Activated CD4-positive, alpha-beta T cell treated with anti-CD3 and anti-CD28 coated beads, Interleukin-2, amount 10 ng/mL, durations not matched to agents 24 days and 14 days (primary cell): ENCODE measurements around the gene TMEM41B. TPM values are rescaled to one million over a fixed set of nuclear protein-coding genes. Genes with fewer than 3 reads are reported as not detected.

Experiments used
- DNase-seq: peaks from one replicate; pipeline ENCODE4 v3.0.0; 2022
- H3K27ac Mint-ChIP-seq: one replicate; pipeline ENCODE4 v1.8.0; 2022; ENCODE audit warnings: mild to moderate bottlenecking, mixed read lengths
- H3K27me3 Mint-ChIP-seq: one replicate; pipeline ENCODE4 v1.8.0; 2022; ENCODE audit warnings: mixed read lengths
- H3K36me3 Mint-ChIP-seq: one replicate; pipeline ENCODE4 v1.8.0; 2022; ENCODE audit warnings: low read depth, mild to moderate bottlenecking, mixed read lengths
- H3K4me1 Mint-ChIP-seq: one replicate; pipeline ENCODE4 v1.8.0; 2021; ENCODE audit warnings: mixed read lengths
- H3K4me3 Mint-ChIP-seq: one replicate; pipeline ENCODE4 v1.8.0; 2022; ENCODE audit warnings: mild to moderate bottlenecking, moderate library complexity, mixed read lengths
- H3K9me3 Mint-ChIP-seq: one replicate; pipeline ENCODE4 v1.8.0; 2021; ENCODE audit warnings: mixed read lengths
- intact Hi-C: fragments of 100-400 bp; cut with micrococcal nuclease; formaldehyde crosslinking; loops from one replicate; pipeline ENCODE4 v1.15.1; 2023
- total RNA-seq: library from RNA; stranded (reverse); gene quantifications from 2 replicates; pipeline ENCODE4 v1.2.3, GENCODE V29; 2022

TMEM41B gene
- total RNA-seq, 1 donor from 2014 or later, result 30.5 TPM

DNA sequence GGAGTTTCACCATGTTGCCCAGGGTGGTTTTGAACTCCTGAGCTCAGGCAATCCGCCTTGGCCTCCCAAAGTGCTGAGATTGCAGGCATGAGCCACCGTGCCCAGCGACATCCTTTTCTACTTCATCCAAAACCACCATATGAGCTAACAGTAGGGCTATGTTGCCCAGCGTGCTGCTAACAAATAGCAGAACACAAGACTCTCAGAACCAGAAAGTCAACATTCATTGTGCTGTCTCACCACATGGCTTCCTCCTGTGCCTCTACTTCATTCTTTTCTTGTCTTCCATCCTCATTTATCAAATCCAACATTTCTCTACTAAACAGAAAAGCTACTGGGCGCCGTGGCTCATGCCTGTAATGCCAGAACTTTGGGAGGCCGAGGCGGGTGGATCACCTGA, 37.2 kb downstream of the TMEM41B start:
- Mint-ChIP-seq H3K36me3 (peaks cover 5% of the 10 kb centered on the region), H3K4me1 (peaks cover 20% of the 10 kb centered on the region), H3K9me3 (no peaks in the 10 kb centered on the region), H3K4me3 (no peak overlapping the region), H3K27me3 (peaks cover 7% of the 10 kb centered on the region), H3K27ac (no peak overlapping the region)
- DNase-seq, result no peak
- intact Hi-C loops, result no loop called here

DNA sequence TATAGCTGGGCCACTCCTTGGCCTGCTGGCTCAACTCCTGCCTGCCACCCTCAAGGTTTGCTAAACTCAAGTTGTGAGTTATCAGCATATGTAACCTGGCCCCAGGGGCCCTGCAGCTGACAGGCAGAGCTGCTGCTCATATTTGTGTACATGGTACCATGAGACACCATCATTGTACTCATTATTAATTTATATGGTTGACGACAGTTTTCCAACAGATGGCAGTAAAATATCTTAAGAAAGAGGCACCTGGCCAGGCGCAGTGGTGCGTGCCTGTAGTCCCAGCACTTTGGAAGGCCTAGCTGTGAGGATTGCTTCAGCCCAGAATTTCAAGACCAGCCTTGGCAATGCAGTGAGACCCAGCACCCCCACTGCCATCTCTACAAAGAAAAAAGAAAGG, 37.8 kb downstream of the TMEM41B start:
- Mint-ChIP-seq H3K9me3 (no peaks in the 10 kb centered on the region), H3K27ac (no peak overlapping the region), H3K4me1 (peaks cover 20% of the 10 kb centered on the region), H3K36me3 (peaks cover 5% of the 10 kb centered on the region), H3K27me3 (peaks cover 9% of the 10 kb centered on the region), H3K4me3 (no peak overlapping the region)
- intact Hi-C loops, result no loop called here
- no peak for DNase-seq

GRCh38 chr11:9274499-9275258, 39.7 kb downstream of the TMEM41B start:
- Mint-ChIP-seq H3K9me3 (no peaks in the 10 kb centered on the region), H3K4me1 (peaks cover 8% of the 10 kb centered on the region), H3K36me3 (no peaks in the 10 kb centered on the region), H3K27ac (no peak overlapping the region), H3K4me3 (no peak overlapping the region), H3K27me3 (peaks cover 14% of the 10 kb centered on the region)
- intact Hi-C loops, result no loop called here
- no peak for DNase-seq

- Mint-ChIP-seq H3K4me1 (peaks cover 8% of the 10 kb centered on the region), H3K27ac (no peak overlapping the region), H3K36me3 (no peaks in the 10 kb centered on the region), H3K4me3 (no peak overlapping the region), H3K9me3 (no peaks in the 10 kb centered on the region), H3K27me3 (peaks cover 19% of the 10 kb centered on the region)
- intact Hi-C loops, result no loop called here
- no peak for DNase-seq
Observed at GRCh38 chr11:9273376-9274336, 40.7 kb downstream of the TMEM41B start.

- Mint-ChIP-seq H3K27me3 (peaks cover 39% of the 10 kb centered on the region), H3K27ac (no peak overlapping the region), H3K4me1 (peaks cover 13% of the 10 kb centered on the region), H3K36me3 (no peaks in the 10 kb centered on the region), H3K4me3 (no peak overlapping the region), H3K9me3 (no peaks in the 10 kb centered on the region)
- intact Hi-C loops, result loop anchor here (10.0 kb wide), 1 partner anchor 265 kb away; the partner anchor contains the start of gene NRIP3
- DNase-seq, result no peak
Observed at GRCh38 chr11:9269492-9270013, 44.8 kb downstream of the TMEM41B start.

- peaks cover 2% of the 10 kb centered on the region for H3K36me3 Mint-ChIP-seq
- peaks cover 34% of the 10 kb centered on the region for H3K27me3 Mint-ChIP-seq
- H3K9me3 Mint-ChIP-seq, result no peaks in the 10 kb centered on the region
- DNase-seq, result no peak
- H3K27ac Mint-ChIP-seq, result no peak overlapping the region
- peaks cover 13% of the 10 kb centered on the region for H3K4me1 Mint-ChIP-seq
- intact Hi-C loops, result loop anchor here (10.0 kb wide), 1 partner anchor 263 kb away; the partner anchor contains the start of gene NRIP3
- H3K4me3 Mint-ChIP-seq, result no peak overlapping the region
Observed at GRCh38 chr11:9267680-9268079, 46.7 kb downstream of the TMEM41B start.

DNA sequence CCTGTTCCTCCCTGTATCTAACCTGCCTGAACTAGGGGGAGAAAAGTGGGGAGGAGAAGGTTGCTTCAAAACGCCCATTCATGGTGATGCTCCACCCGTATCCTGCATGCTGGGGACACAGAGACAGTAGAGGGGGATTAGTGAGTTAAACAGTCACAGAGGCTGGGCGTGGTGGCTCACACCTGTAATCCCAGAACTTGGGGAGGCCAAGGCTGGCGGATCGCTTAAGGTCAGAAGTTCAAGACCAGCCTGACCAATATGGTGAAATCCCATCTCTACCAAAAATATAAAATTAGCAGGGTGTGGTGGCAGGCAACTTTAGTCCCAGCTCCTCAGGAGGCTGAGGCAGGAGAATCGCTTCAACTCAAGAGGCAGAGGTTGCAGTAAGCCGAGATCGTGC, 47.5 kb downstream of the TMEM41B start:
- no peaks in the 10 kb centered on the region for H3K9me3 Mint-ChIP-seq
- intact Hi-C loops, result loop anchor here (10.0 kb wide), 1 partner anchor 262 kb away; the partner anchor contains the start of gene NRIP3

GRCh38 chr11:9266132-9266736, 48.2 kb downstream of the TMEM41B start:
- intact Hi-C loops, result loop anchor here (10.0 kb wide), 1 partner anchor 261 kb away; the partner anchor contains the start of gene NRIP3
- DNase-seq, result no peak

More for the DNA sequence above, 47.5 kb downstream of the TMEM41B start:
- Mint-ChIP-seq H3K4me1 (peaks cover 19% of the 10 kb centered on the region), H3K4me3 (no peak overlapping the region), H3K27me3 (peaks cover 30% of the 10 kb centered on the region), H3K27ac (no peak overlapping the region), H3K36me3 (peaks cover 4% of the 10 kb centered on the region)
- DNase-seq, result no peak

GRCh38 chr11:9265211-9266131, 48.9 kb downstream of the TMEM41B start, which contains the start of gene DENND5A:
TSS of gene DENND5A (minus strand) at chr11:9265350. CDS start at chr11:9265069, 281 bp downstream.
- Mint-ChIP-seq H3K4me1 (peaks cover 32% of the 10 kb centered on the region), H3K4me3 (peak within 1 kb of the TSS; percentile 84), H3K27ac (peak within 1 kb of the TSS; percentile 89), H3K36me3 (peaks cover 5% of the 10 kb centered on the region), H3K27me3 (peaks cover 29% of the 10 kb centered on the region), H3K9me3 (no peaks in the 10 kb centered on the region)
- DNase-seq, result peak; percentile 85
- intact Hi-C loops, result loop anchor here (2.0 to 10.0 kb wide), 3 partner anchors 15 to 307 kb away; partner anchors contain the start of genes NRIP3 and WEE1

More at GRCh38 chr11:9266132-9266736, 48.2 kb downstream of the TMEM41B start:
- Mint-ChIP-seq H3K27ac (peak overlapping the region; percentile 83), H3K4me3 (peak overlapping the region; percentile 84), H3K27me3 (peaks cover 30% of the 10 kb centered on the region), H3K4me1 (peaks cover 26% of the 10 kb centered on the region), H3K36me3 (peaks cover 4% of the 10 kb centered on the region), H3K9me3 (no peaks in the 10 kb centered on the region)

DNA sequence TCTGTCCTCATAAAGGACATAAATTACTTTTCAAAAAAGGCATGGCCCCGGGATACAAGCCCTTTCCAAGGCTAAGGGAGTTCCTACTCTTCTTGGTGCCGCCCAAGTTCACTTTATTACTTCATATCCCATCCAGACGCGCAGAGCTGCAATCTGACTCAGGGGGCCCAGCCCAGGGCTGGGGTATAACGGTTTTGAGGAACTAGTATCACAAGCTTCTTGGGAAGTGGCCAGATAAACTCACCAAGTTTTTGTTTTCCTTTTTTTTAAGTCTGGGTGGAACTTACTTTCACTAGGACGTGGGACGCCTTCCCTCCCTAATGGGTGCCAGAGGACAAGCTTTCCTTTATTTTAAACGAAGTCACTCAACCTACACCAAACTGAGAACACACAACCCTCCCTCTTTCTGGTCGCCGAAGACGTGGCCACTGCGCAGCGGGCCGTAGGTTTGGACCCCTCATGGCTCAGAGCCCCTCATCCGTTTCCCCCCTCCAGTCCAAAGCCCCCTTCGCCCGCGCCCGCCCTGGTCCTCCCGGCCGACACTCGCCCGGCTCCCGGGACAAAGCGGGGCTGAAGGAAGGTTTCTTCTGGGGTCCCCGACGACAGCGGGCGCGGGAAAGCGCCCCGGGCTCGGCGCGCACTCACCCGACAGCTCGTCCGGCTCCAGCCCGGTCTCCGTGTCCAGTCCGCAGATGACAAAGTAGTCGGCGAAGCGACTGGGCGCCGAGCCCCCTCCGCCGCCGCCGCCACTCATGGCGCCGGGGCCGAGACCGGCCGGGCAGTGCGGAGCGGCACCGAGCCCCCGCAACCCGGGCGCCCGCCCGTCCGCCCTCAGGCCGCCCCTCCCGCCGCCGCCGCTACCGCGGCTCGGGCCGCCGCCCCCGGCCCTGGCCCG, 49.8 kb downstream of the TMEM41B start:
- DNase-seq, result no peak
- Mint-ChIP-seq H3K4me1 (peaks cover 37% of the 10 kb centered on the region), H3K27me3 (peaks cover 25% of the 10 kb centered on the region)

GRCh38 chr11:9263840-9264315, 50.5 kb downstream of the TMEM41B start:
- Mint-ChIP-seq H3K36me3 (peaks cover 7% of the 10 kb centered on the region), H3K4me3 (peak overlapping the region; percentile 83)
- intact Hi-C loops, result loop anchor here (1.0 to 10.0 kb wide), 13 partner anchors 14 to 582 kb away; partner anchors contain the start of genes IPO7, NRIP3, RPL27A and TMEM41B

More for the DNA sequence above, 49.8 kb downstream of the TMEM41B start:
- intact Hi-C loops, result loop anchor here (1.0 to 10.0 kb wide), 13 partner anchors 14 to 582 kb away; partner anchors contain the start of genes IPO7, NRIP3, RPL27A and TMEM41B
- Mint-ChIP-seq H3K4me3 (peak overlapping the region; percentile 83), H3K27ac (peak overlapping the region; percentile 89), H3K36me3 (peaks cover 7% of the 10 kb centered on the region), H3K9me3 (no peaks in the 10 kb centered on the region)

More at GRCh38 chr11:9263840-9264315, 50.5 kb downstream of the TMEM41B start:
- H3K27ac Mint-ChIP-seq, result peak overlapping the region; percentile 89
- H3K9me3 Mint-ChIP-seq, result no peaks in the 10 kb centered on the region
- DNase-seq, result peak; percentile 85
- H3K4me1 Mint-ChIP-seq, result peaks cover 37% of the 10 kb centered on the region
- peaks cover 21% of the 10 kb centered on the region for H3K27me3 Mint-ChIP-seq
